ENCODE data around the gene CTNNAL1. TPM values are rescaled to one million over a fixed set of nuclear protein-coding genes. Genes with fewer than 3 reads are reported as not detected.
"Not testable (repeated sequence)": the region's sequence is repeated elsewhere in the genome, so short reads cannot be mapped to it uniquely, and the experiment has no call there.

CTNNAL1 gene
- total RNA-seq, 1 donor from 2014 or later = 142 TPM

DNA sequence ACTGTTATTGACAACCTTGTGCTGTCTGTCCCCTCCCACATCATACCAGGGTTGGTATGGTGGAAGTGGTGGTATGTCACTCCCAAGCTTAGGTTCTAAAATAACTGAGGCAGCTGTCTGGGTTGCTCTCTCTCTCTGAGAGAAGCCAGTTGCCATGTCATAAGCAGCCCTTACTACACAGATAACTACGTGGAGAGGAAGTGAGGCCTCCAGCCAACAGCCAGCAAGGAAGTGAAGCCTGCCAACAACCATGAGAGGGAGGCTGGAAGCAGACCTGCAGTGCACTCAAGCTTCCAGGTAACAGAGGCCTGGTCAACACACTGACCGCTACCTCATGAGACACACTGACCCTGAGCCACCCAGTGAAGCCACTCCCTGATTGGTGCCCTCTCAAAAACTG lies 18.6 kb downstream of the CTNNAL1 start:
- peak; percentile 94 for DNase-seq (ENCODE audit: low read depth in 2 of 2)

DNA sequence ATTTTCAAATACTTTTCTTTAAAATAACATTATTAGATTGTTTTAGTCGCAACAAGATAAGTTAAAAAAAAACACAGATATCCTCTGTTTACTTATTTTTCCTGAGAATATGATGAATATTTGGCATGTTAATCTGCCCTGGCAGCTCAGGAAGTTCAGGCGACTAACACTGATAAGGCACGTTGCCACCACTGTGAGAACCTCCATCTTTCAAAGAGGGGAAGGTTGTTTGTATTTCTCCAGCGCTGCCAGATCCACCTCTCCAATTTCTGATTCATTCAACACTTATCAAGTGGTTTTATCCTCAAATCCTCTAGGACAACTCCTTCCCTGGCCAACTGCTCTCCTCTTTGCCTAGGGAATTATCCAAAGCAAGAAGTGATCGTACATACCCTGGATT lies 21.8 kb downstream of the CTNNAL1 start:
- DNase-seq (ENCODE audit: low read depth in 2 of 2) = peak; percentile 64 to 77

DNA sequence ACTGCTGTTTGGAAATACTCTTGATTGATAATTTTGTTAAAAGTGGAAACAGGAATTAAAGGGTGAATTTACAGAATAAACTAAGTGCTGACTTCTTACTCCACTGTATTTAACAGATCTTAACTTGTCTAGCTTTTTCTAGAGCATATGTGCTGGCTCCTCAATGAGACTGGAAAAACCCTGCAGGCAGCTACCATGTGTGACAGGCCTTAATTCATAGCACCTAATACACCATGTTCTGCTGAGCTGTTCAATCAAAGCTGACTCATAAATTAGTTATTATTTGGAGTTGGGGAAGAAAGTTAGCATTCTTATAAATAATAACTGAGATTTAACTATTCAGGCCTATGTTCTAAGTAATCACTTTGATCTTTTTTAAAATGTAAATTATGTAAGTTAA lies 29.4 kb downstream of the CTNNAL1 start:
- DNase-seq (ENCODE audit: low read depth in 2 of 2) = no peak

DNA sequence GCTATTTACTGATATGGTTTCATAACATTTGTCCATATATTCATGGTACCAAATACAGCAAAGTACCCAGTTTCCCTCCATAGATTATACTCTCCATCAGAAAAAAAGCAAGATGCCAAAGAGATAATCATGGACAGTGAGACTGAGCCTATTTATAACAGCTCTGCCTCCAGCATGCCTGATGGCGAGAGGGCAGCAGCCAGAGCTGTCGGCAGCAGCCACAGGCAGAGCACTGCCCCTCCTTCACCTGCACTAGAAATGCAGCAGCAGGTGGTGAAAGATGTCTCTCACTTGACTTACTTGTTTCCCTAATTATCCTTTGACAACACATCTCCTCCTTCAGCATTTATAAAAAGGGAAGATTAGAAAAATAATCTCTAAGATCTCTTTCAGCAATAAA lies 32.4 kb downstream of the CTNNAL1 start:
- DNase-seq (ENCODE audit: low read depth in 2 of 2) = no peak

DNA sequence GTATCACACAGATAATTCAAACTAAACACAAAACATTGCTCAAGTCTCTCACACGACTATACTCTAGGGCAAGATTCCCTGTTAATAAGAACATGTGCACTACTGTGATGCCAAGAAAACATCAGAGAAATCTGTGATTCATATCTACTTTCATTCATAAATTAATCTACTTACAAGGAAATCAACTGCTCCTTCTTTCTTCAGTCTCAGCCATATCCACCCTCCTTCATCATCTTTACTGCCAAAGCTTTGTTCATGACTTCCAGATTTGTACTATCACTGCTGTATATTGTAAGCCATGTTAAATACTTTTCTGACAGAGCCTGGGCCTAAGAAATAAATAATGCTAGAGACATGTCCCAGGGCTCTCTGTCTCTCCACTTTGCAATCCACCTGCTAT lies 35.1 kb downstream of the CTNNAL1 start:
- no peak for DNase-seq (ENCODE audit: low read depth in 2 of 2)

DNA sequence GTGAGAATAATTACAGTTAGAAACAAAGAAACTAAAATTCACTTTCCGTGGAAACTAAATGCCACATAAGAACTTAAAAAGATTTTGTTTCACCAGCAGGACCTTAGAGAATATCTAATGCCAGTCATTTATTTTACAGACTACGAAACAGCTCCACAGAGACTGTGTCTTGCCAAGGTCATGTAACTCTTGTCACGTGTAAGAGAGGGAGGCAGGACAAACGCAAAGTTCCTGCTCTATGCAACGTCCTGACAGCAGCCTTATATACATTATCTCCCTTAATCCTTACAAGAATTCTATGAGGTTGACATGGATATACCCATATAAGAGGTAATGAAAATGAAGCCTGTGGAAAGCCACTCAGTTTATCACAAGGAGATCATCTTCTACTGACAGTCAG lies 39.4 kb downstream of the CTNNAL1 start:
- DNase-seq (ENCODE audit: low read depth in 2 of 2) = peak in 1 of 2 donors; percentile 36

DNA sequence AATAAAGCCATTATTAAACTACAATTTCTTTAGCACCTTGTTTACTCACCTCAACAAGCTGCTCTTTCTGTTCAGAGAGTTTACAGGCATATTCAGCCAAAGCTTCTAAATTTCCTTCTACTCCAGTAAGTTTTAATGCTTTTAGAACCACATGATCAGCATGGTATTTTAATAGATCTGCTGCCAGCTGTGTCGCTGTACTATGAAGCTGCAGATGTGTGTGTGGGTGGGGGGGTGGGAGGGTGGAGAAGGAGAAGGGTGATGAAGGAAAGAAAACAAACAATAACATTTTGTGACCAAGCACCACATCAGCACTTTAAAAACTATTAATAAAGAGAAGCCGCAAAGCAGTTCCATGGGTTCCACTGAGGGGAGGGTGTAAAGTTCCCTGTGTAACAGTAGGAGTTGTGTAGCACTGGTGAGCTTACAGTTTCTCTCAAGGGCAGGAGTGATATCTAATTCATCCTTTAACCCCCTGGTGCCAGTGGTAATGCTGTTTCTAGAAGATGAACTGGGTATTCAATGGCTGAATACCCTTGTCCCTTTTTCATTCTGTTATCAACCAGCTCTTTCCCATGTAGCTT lies 40.6 kb downstream of the CTNNAL1 start:
- no peak for DNase-seq (ENCODE audit: low read depth in 2 of 2)

DNA sequence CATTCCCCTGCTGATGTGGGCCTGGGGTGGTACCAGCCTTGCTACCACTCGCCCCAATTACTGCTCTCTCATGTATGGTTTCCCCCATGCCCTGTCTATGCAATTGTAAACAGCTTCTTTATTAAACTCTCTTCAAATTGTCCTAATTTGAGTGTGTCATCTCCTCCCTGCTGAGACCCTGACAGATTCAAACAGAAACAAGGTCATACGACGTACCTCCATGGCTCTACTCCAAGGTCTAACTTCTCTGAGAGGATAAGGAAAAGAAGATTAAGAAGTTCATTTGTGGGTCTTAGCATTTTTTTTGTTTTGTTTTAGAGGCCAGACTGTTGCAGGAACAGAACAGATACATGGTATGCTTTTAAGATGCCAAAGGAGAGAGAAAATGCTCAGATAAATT lies 41.1 kb downstream of the CTNNAL1 start:
- DNase-seq (ENCODE audit: low read depth in 2 of 2) = no peak

DNA sequence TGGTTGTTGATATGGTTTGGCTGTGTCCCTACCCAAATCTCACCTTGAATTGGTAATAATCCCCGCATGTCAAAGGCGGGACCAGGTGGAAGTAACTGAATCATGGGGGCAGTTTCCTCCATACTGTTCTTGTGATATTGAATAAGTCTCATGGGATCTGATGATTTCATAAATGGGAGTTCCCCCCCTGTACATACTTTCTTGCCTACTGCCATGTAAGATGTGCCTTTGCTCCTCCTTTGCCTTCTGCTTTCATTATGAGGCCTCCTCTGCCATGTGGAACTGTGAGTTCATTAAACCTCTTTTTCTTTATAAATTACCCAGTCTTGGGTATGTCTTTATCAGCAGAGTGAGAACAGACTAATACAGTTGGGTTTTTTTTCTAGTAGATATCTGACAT lies 41.9 kb downstream of the CTNNAL1 start:
- not testable (repeated sequence) for DNase-seq (ENCODE audit: low read depth in 2 of 2)

DNA sequence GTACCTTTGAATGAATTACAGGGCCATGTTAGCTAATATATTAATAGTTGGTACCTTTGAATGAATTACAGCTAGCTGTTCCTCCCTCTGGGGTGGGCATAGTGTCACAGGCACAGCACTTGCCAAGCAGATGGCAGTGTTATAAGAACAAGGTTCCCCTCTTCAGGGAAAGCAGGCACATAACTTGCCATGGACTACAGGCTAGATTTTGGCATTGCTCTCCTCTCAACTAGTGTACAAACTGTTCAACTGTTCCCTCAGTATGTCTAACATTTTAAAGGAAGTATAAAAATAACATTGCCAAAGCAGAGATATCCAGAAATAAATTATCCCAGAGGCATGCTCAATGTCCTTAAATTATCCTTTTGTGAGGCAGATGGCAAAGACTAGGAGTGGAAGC lies 45.4 kb downstream of the CTNNAL1 start:
- no peak for DNase-seq (ENCODE audit: low read depth in 2 of 2)

DNA sequence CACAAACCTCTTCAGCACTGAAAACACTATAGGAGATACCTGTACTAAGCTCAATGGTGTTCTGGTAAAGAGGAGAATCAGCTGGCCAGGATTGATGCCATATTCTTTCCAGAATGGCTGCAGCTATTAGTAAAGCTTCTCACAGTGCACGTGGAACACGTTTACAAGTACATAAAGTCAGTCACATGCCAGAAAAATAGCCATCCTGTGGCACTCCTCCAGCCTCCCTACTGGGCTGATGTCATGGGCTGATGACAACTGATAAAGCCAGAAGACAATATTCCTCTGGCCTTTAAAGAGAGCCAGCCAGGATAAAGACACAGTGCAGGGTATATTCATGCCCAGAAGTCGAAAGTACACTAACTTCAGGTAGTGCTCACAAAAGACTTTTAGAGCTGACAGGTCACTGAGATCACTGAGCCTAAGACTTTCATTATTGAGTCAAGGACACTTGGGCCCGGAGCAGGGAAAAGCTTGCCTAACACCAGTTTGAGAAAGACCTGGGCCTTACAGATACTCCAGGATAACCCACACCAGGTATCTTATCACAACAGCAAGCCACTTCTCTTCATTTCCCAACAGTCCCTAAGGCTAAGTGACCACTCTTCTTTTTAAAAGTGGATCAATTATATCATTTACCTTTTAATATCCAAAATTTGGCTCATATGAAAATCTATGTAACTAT lies 49.7 kb downstream of the CTNNAL1 start:
- DNase-seq (ENCODE audit: low read depth in 2 of 2) = peak; percentile 8 to 80

DNA sequence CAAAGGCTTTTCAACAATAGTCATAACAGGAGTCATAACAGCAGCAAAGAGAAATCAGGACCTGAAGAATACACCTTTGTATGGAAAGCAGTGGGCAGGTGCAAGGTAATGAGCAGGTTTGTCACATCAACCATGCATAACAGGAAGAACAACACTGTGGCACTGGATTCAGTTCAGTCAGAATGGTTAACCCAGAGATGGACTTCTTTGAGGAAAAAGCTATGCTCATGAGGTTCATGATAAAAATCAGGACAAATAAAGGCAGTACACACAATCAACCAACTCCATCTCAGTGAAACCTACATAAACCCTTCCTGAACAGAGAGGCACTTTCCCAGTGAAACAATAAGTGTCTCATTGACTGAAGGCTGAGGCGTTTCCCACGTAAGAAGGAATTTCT lies 52.1 kb downstream of the CTNNAL1 start:
- DNase-seq (ENCODE audit: low read depth in 2 of 2) = no peak

DNA sequence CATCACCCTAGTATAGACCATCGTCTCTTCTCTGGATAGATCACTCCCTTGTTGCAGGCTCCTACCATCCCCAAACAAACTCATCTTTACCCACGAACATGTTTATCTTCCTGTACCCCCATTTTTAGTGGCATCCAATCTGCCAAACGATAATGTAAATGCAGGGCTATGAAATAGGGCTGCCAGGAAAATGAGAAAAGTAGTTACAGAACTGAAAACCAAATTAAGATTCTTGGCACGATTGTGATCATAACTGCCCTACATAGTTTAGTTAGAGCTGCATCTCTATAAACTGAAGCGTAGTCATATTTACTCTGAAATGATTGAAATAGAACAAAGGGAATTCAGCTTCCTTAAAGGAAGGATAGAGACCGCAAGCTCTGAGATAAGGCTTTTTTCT lies 53.0 kb downstream of the CTNNAL1 start:
- DNase-seq (ENCODE audit: low read depth in 2 of 2) = no peak

DNA sequence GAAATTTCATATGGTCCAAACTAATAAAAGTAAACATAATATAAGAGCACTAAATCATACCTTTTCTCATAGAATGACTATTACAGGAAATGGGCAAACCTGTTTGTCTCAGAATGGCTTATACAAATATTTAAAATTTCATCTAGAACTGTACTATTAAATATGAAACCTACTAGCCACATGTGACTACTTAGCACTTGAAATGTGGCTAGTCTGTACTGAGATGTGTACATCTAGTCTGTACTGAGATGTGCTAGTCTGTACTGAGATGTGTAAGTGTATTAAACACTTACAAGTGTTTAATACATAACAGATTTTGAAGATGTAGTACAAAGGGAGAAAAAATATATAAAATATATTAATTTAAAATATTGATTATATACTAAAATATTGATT lies 56.7 kb downstream of the CTNNAL1 start:
- no peak for DNase-seq (ENCODE audit: low read depth in 2 of 2)

DNA sequence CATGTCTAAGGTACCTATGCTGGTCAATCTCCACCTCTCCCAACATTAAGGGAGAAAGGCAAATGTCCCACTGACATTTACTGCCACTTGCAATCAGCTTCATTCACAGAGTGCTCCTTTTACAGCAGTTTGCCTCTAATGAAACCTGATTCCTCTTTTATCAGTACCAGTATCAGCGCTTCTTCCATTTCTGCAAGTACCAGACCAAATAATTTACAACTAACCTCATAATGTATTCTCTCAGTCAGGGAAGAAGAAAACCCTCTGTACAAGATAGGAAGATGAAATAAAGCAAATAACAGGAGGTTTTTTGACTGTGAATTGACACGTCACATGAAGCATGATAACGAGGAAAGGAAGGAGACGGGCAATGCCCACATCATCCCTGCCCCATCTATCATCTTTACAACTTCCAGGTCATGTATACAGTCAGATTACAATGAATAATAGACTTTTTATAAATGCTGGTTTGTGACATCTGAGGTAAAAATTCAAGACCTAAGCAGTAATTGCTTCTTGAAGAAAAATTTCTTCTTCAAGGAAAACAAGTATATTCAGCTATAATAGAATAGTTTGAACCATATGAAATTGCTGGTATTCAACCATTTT lies 57.2 kb downstream of the CTNNAL1 start:
- no peak for DNase-seq (ENCODE audit: low read depth in 2 of 2)

DNA sequence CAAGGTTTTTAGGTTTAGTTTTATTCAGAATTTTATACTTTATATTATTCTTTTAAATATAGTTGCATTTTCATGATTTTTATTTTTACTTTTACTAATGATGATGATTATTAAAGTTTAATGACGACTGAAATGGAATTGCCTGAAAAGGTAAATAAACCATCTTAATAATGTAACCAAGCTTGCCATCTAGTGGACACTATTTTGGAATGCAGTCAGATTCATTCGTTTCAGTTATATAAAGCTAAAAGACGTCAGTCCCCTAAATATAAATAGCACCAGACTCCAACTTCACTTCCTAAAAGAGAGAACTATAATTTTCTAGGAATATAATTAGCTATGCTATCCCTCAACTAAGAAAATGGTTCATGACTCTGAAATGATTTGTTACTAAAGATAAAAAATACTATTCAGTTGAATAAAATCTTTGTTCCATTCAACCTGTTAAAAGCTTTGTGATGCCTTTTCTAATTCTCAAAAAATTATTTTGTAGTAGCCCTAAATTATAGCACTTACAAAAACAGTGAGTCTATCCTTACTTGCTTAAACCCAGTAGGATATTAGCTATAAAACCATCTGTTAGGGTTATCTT lies 59.2 kb downstream of the CTNNAL1 start:
- peak; percentile 75 to 82 for DNase-seq (ENCODE audit: low read depth in 2 of 2)

DNA sequence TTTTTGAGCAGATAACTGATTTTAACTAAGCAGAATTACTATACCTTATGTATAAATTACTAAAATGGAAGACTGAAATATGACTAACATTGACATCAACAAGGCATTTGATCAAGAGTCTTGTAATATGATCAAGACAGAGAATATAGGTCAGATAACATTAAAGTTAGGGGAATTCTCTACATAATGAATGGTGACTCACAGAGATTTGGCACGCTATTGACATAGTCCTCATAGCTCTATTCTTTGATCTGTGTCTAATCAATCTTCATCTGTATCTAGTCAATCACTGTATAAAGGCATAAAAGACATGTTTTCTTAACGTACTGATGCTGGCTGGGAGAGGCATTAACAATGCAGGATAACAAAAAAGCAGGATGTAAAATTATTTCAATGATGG lies 61.7 kb downstream of the CTNNAL1 start:
- DNase-seq (ENCODE audit: low read depth in 2 of 2) = peak; percentile 5 to 31

DNA sequence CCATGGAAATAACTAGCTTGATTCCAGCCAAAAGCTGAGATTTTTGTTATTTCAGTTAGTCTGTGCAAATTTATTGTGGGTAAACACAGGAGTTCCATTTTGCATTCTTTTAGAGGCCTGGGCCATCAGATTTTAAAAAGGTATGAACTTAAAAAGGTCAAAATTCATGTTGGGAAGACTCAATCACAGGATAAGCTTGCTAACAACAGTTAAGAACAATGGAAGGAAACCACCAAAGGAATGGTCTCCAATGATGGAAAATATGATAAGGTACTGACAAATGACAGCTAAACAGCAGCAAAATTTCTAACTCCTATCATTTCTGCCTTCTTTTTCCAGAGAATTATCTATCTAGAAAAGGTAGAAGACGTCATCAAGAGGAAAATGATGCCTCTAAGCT lies 63.1 kb downstream of the CTNNAL1 start:
- DNase-seq (ENCODE audit: low read depth in 2 of 2) = peak; percentile 81 to 92

DNA sequence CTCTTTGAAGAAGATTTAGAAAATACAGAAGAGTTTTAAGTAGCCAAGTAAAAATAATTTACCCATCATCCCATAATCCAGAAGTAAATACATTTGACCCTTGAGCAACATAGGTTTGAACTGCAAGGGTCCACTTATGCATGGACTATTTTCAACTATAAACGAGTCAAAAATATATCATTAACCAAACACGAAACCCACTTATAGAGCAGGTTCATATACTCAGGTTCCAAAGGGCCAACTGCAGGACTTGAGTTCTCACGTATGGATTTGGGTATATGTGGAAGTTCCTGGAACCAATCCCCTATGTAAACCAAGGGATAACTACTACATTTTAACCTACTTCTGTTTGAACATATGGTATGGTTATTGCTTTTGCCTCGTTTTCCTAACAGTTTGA lies 73.3 kb downstream of the CTNNAL1 start:
- DNase-seq (ENCODE audit: low read depth in 2 of 2) = no peak

DNA sequence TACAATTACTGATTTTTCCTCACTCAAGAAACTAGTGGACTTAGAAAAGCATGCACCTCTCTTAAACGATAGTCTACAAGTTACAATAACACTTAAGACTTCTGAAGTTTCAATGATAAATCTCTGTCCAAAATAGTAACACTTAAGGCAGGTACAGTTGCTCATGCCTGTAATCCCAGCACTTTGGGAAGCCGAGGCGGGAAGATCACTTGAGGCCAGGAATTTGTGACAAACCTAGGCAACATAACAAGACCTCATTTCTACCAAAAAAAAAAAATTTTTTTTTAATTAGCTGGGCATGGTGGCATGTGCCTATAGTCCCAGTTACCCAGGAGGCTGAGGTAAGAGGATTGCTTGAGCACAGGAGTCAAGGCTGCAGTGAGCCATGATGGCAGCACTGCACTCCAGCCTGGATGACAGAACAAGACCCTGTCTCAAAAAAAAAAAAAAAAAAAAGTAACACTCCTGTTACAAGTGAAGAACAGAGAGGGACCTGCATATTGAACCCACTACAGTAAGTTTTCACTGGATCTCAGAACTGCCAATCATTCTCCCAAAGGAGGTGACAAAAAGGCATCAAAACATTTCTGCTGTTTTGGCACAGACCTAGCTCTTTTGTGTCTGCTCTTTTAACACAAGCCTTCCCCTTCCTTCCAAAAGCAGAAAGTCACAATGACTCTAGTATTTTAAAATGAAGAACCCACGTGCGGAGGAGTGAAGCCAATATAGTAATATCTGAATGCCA lies 75.6 kb downstream of the CTNNAL1 start:
- DNase-seq (ENCODE audit: low read depth in 2 of 2) = peak in 1 of 2 donors; percentile 57

DNA sequence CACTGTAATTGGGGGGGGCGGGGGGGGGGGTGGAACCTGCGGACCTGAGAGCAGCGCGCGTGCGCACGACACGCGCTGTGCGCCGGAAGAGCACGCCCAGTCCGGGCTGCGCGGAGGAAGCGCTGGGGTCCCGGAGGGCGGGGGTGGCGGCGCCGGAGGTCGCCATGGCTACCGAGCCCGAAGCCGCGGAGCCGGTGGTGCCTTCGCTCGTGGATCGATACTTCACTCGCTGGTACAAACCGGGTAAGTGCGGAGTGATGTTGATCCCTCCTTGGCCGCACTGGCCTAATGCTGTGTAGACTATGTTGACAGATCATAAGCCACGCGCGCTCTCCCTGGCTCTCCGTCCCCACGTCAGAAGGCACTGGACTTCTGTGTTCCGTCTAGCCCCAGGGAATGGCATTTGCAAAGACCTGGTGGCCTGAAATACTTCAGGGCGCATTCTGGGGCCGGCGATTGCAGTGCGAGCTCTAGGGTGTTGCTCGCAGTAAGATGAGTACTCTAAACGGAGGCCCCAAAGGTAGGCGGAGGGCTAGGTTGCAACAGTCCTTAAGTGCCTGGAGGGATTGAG lies 78.9 kb downstream of the CTNNAL1 start, which contains the start of gene ABITRAM:
Gene ABITRAM, plus strand, starts transcription at position 78 of the 571 bp plus-strand sequence. Its CDS starts 87 bp downstream, at position 165.
- peak; percentile 89 to 92 for DNase-seq (ENCODE audit: low read depth in 2 of 2)
